SK-N-SH (cell line): ENCODE measurements around the gene ARAP1. TPM values are rescaled to one million over a fixed set of nuclear protein-coding genes. Genes with fewer than 3 reads are reported as not detected.

Experiments
- CHD2 ChIP-seq: fragments of 150-350 bp; IDR thresholded peaks from 2 replicates; pipeline ENCODE4 v1.6.1; 2018; ENCODE audit warnings: low read length; ENCODE audit not compliant: partially characterized antibody
- ELF1 ChIP-seq: IDR thresholded peaks from 2 replicates; pipeline ENCODE4 v1.4.0; 2012
- EP300 ChIP-seq, 2 experiments: IDR thresholded peaks; 2 replicates each; pipeline versions ENCODE4 v1.4.0 to v1.6.1; 2012; ENCODE audit warnings: borderline replicate concordance in 1 of 2, low read depth in 1 of 2, low read length in 1 of 2
- EZH2phosphoT487 ChIP-seq: fragments of 200-600 bp; sonication (generic); IDR thresholded peaks from 2 replicates; pipeline ENCODE4 v1.6.1; 2017; ENCODE audit warnings: low read depth, mixed run types, mild to moderate bottlenecking, antibody characterized with exemption, moderate library complexity, borderline replicate concordance
- FOXM1 ChIP-seq: IDR thresholded peaks from 2 replicates; pipeline ENCODE4 v1.4.0; 2012; ENCODE audit warnings: low read depth, mild to moderate bottlenecking
- JUND ChIP-seq: IDR thresholded peaks from 2 replicates; pipeline ENCODE4 v1.4.0; 2012
- MEF2A ChIP-seq: IDR thresholded peaks from 2 replicates; pipeline ENCODE4 v1.4.0; 2012; ENCODE audit warnings: low read depth, borderline replicate concordance
- NRF1 ChIP-seq: IDR thresholded peaks from 2 replicates; pipeline ENCODE4 v1.6.1; 2012; ENCODE audit warnings: low read depth, mild to moderate bottlenecking, low read length
- RAD21 ChIP-seq: IDR thresholded peaks from 2 replicates; pipeline ENCODE4 v1.6.1; 2012; ENCODE audit warnings: mild to moderate bottlenecking, low read length
- RCOR1 ChIP-seq: fragments of 150-350 bp; IDR thresholded peaks from 2 replicates; pipeline ENCODE4 v1.6.1; 2017; ENCODE audit warnings: antibody characterized with exemption, low read length
- RFX5 ChIP-seq: IDR thresholded peaks from 2 replicates; pipeline ENCODE4 v1.6.1; 2012; ENCODE audit warnings: mild to moderate bottlenecking, improper control_type of control experiment, low read length
- SIN3A ChIP-seq: IDR thresholded peaks from 2 replicates; pipeline ENCODE4 v1.6.1; 2012; ENCODE audit warnings: low read depth, mild to moderate bottlenecking, low read length, moderate library complexity, borderline replicate concordance
- SMC3 ChIP-seq: IDR thresholded peaks from 2 replicates; pipeline ENCODE4 v1.6.1; 2012; ENCODE audit warnings: low read depth, low read length, improper control_type of control experiment
- TEAD4 ChIP-seq: IDR thresholded peaks from 2 replicates; pipeline ENCODE4 v1.4.0; 2012; ENCODE audit warnings: mild to moderate bottlenecking, borderline replicate concordance; ENCODE audit not compliant: insufficient read depth
- polyA plus RNA-seq, 3 experiments: library from polyadenylated mRNA; depleted of rRNA; stranded (reverse); fragments of >200 nt; gene quantifications; 2 replicates each; pipeline ENCODE4 v1.2.3, GENCODE V29; 2012
- TF ChIP-seq, protein P1 (sequence below): IDR thresholded peaks from 2 replicates; pipeline ENCODE4; 2012
- TF ChIP-seq, protein P2 (sequence below): fragments of 150-350 bp; IDR thresholded peaks from 2 replicates; pipeline ENCODE4 v1.6.1; 2017; ENCODE audit warnings: antibody characterized with exemption, low read length, low read depth, borderline replicate concordance
- TF ChIP-seq, protein P3 (sequence below): IDR thresholded peaks from 2 replicates; pipeline ENCODE4 v1.4.0; 2012; ENCODE audit warnings: low read depth, borderline replicate concordance
- TF ChIP-seq, protein P4 (sequence below): fragments of 200-600 bp; sonication (generic); IDR thresholded peaks from 2 replicates; pipeline ENCODE4 v1.6.1; 2017; ENCODE audit warnings: antibody characterized with exemption, mild to moderate bottlenecking, moderate library complexity
- TF ChIP-seq, protein P5 (sequence below): fragments of 150-350 bp; IDR thresholded peaks from 2 replicates; pipeline ENCODE4 v1.6.1; 2016; ENCODE audit warnings: mild to moderate bottlenecking, low read depth, low read length
- TF ChIP-seq, protein P6 (sequence below): IDR thresholded peaks from 2 replicates; pipeline ENCODE4 v1.4.0; 2012; ENCODE audit warnings: low read depth

The ARAP1 gene
- polyA plus RNA-seq, 1 of the 3 experiments (the other 2 are of a cell fraction): 56.6 TPM

DNA sequence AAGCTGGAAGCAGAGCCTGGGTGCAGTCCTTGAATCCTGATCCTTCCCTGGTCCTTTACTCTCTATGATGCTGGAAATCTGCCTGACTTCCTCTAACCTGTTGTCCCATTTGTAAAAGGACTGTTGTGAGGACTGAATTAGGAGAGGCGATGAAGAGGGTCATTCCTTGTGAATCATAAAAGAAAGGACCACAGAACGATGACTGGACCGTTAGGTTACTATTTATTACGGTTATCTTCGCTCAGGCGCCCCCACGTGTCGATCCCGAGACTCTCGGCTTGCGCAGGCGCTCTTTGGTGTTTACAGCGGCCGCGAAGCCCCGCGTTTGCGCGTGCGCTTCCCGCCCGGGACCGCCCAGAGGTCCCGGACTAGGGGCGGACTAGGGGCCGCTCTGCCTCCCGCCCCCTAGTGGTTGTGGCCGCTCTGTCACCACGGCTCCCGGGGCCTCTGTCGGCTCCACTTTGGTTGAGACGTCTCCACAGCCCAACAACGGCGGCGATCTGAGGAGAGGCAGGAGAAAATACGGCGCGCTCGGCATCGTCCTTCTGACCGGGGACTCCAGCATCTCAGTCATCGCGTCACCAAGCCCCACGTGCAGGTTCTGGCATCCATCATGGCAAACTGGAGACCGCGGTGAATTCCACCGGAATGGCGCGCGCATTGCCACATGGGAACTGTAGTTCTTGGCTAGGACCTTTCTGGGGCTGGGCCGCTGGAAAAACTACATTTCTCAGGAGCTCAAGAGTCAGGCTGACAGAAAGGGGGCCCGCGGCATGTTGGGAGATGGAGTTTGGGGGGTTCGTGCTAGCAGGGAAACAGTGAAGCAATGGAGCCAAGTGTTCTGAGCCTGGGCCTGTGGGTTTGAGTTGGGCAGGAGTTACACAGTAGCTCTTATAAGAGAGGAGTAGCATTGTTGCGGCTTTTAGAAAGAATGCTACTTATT lies 41.5 kb upstream of the ARAP1 start, which contains the start of gene STARD10 (continued):
- TF ChIP-seq, protein P1, sequence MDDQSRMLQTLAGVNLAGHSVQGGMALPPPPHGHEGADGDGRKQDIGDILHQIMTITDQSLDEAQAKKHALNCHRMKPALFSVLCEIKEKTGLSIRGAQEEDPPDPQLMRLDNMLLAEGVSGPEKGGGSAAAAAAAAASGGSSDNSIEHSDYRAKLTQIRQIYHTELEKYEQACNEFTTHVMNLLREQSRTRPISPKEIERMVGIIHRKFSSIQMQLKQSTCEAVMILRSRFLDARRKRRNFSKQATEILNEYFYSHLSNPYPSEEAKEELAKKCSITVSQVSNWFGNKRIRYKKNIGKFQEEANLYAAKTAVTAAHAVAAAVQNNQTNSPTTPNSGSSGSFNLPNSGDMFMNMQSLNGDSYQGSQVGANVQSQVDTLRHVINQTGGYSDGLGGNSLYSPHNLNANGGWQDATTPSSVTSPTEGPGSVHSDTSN: peak; percentile 35; the same call in 1 of the 2 replicates
- TF ChIP-seq RAD21 (peak; percentile 78), EP300 (IDR thresholded peaks at IDR 0.05; ENCODE audit: borderline replicate concordance in 1 of 2, low read depth in 1 of 2, low read length in 1 of 2) (no peak; a peak in 1 of 4 replicates), EZH2phosphoT487 (no peak), RFX5 (peak; percentile 55; the same call in 1 of the 2 replicates), MEF2A (no peak), TEAD4 (peak; percentile 37; the same call in 1 of the 2 replicates), ELF1 (no peak; the same call in 1 of the 2 replicates), SIN3A (peak; percentile 21; the same call in 1 of the 2 replicates), NRF1 (peak; percentile 98), CHD2 (peak; percentile 92), FOXM1 (no peak), JUND (no peak), RCOR1 (no peak), SMC3 (peak; percentile 83)
- TF ChIP-seq, protein P2, sequence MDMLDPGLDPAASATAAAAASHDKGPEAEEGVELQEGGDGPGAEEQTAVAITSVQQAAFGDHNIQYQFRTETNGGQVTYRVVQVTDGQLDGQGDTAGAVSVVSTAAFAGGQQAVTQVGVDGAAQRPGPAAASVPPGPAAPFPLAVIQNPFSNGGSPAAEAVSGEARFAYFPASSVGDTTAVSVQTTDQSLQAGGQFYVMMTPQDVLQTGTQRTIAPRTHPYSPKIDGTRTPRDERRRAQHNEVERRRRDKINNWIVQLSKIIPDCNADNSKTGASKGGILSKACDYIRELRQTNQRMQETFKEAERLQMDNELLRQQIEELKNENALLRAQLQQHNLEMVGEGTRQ: no peak
- TF ChIP-seq, protein P3, sequence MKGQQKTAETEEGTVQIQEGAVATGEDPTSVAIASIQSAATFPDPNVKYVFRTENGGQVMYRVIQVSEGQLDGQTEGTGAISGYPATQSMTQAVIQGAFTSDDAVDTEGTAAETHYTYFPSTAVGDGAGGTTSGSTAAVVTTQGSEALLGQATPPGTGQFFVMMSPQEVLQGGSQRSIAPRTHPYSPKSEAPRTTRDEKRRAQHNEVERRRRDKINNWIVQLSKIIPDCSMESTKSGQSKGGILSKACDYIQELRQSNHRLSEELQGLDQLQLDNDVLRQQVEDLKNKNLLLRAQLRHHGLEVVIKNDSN: peak; percentile 3; the same call in 1 of the 2 replicates
- TF ChIP-seq, protein P4, sequence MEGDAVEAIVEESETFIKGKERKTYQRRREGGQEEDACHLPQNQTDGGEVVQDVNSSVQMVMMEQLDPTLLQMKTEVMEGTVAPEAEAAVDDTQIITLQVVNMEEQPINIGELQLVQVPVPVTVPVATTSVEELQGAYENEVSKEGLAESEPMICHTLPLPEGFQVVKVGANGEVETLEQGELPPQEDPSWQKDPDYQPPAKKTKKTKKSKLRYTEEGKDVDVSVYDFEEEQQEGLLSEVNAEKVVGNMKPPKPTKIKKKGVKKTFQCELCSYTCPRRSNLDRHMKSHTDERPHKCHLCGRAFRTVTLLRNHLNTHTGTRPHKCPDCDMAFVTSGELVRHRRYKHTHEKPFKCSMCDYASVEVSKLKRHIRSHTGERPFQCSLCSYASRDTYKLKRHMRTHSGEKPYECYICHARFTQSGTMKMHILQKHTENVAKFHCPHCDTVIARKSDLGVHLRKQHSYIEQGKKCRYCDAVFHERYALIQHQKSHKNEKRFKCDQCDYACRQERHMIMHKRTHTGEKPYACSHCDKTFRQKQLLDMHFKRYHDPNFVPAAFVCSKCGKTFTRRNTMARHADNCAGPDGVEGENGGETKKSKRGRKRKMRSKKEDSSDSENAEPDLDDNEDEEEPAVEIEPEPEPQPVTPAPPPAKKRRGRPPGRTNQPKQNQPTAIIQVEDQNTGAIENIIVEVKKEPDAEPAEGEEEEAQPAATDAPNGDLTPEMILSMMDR: peak; percentile 99
- TF ChIP-seq, protein P5, sequence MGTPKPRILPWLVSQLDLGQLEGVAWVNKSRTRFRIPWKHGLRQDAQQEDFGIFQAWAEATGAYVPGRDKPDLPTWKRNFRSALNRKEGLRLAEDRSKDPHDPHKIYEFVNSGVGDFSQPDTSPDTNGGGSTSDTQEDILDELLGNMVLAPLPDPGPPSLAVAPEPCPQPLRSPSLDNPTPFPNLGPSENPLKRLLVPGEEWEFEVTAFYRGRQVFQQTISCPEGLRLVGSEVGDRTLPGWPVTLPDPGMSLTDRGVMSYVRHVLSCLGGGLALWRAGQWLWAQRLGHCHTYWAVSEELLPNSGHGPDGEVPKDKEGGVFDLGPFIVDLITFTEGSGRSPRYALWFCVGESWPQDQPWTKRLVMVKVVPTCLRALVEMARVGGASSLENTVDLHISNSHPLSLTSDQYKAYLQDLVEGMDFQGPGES: no peak
- TF ChIP-seq, protein P6, sequence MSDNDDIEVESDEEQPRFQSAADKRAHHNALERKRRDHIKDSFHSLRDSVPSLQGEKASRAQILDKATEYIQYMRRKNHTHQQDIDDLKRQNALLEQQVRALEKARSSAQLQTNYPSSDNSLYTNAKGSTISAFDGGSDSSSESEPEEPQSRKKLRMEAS: peak; percentile 83; the same call in 1 of the 2 replicates
